HUES64 (cell line): ENCODE measurements around the gene PDPK1.
"Not testable (repeated sequence)": the region's sequence is repeated elsewhere in the genome, so short reads cannot be mapped to it uniquely, and the experiment has no call there.

Experiments
- H3K27ac ChIP-seq: 2 replicates; pipeline ENCODE4 v1.7.0; 2013; ENCODE audit warnings: low read depth, low read length, inconsistent platforms
- H3K27me3 ChIP-seq: 2 replicates; pipeline ENCODE4 v1.6.1; 2013; ENCODE audit warnings: mild to moderate bottlenecking, low read length; ENCODE audit not compliant: insufficient read depth
- H3K36me3 ChIP-seq: 2 replicates; pipeline ENCODE4 v1.6.1; 2013; ENCODE audit warnings: mild to moderate bottlenecking, low read length; ENCODE audit not compliant: insufficient read depth
- H3K4me1 ChIP-seq: 2 replicates; pipeline ENCODE4 v1.6.1; 2013; ENCODE audit warnings: mild to moderate bottlenecking, low read length, moderate library complexity; ENCODE audit not compliant: insufficient read depth
- H3K4me3 ChIP-seq: 2 replicates; pipeline ENCODE4 v1.5.1; 2013; ENCODE audit warnings: mild to moderate bottlenecking, low read length, moderate library complexity
- H3K9ac ChIP-seq: 2 replicates; pipeline ENCODE4 v1.6.1; 2013; ENCODE audit warnings: mild to moderate bottlenecking, low read depth, low read length
- H3K9me3 ChIP-seq: 2 replicates; pipeline ENCODE4 v1.6.1; 2013; ENCODE audit warnings: low read depth, low read length; ENCODE audit not compliant: insufficient read depth
- WGBS: fragments of 150-250, 120-280 bp; methylation state at CpG from one replicate; pipeline ENCODE4 v1.1.7; 2013; ENCODE audit warnings: missing lambda C conversion rate; 5-methylcytosine and 5-hydroxymethylcytosine counted together

PDPK1 gene

GRCh38 chr16:2533142-2533755 is 4.6 kb upstream of the PDPK1 start:
- 59% methylated on average over 15 of the region's 16 CpGs for WGBS
- H3K27ac ChIP-seq, H3K4me1 ChIP-seq, H3K27me3 ChIP-seq, H3K9me3 ChIP-seq, H3K9ac ChIP-seq: not testable (repeated sequence)
- Histone ChIP-seq H3K4me3 (peak overlapping the region; percentile 71), H3K36me3 (peaks cover 11% of the 10 kb centered on the region; the same call in 1 of the 2 replicates)

GRCh38 chr16:2533912-2534311 is 3.9 kb upstream of the PDPK1 start:
- H3K36me3 ChIP-seq = peaks cover 4% of the 10 kb centered on the region; the same call in 1 of the 2 replicates
- H3K9ac ChIP-seq = no peak overlapping the region
- no peaks in the 10 kb centered on the region for H3K9me3 ChIP-seq
- 94% methylated on average over 10 of the region's 11 CpGs for WGBS
- H3K4me3 ChIP-seq = no peak overlapping the region
- no peaks in the 10 kb centered on the region for H3K27me3 ChIP-seq
- no peak overlapping the region for H3K27ac ChIP-seq
- H3K4me1 ChIP-seq = peaks cover 6% of the 10 kb centered on the region

DNA sequence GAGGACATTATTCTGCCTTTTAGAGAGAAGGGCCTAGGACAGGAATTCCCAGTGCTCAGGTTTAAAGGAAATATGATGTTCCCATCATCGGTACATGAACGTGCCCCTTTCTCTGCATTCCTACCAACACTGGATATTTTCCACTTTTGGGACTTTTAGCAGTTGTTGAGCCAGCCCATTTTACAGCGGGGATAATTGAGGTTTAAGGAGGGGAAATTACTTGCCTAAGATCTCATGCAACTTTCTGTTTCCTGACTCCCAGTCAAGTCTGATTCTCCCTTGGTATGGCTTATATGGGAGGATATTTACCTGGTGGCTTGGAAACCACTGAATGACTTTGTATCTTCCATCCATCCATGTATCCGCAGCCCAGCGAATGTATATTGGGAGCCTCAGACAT is 3.5 kb upstream of the PDPK1 start:
- H3K9ac ChIP-seq, H3K36me3 ChIP-seq, H3K4me3 ChIP-seq, H3K27me3 ChIP-seq, H3K4me1 ChIP-seq, H3K27ac ChIP-seq, H3K9me3 ChIP-seq: not testable (repeated sequence)
- WGBS = 93% methylated on average over 5 of the region's 5 CpGs

DNA sequence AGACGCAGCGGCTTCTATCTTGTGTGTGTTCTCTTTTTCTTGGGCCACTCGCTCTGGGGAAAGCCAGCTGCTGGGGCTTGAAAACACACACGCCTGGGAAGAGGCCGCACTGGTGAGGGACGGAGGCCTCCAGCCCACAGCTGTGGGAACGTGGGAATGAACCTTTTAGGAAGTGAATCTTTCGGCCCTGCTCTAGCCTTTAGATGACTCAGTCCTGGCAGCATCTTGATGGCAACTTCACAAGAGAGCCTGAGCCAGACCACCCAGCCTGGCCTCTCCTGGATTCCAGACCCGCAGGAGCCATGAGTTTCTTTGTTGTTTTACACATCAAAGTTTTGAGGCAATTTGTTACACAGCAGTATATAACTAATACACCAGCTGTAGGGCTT is 2.2 kb upstream of the PDPK1 start:
- H3K9ac ChIP-seq = no peak overlapping the region
- no peaks in the 10 kb centered on the region for H3K27me3 ChIP-seq
- no peak overlapping the region for H3K4me3 ChIP-seq
- H3K27ac ChIP-seq = no peak overlapping the region
- 86% methylated on average over 9 of the region's 9 CpGs for WGBS
- no peaks in the 10 kb centered on the region for H3K9me3 ChIP-seq
- H3K36me3 ChIP-seq = no peaks in the 10 kb centered on the region
- H3K4me1 ChIP-seq = peaks cover 6% of the 10 kb centered on the region

- H3K4me3 ChIP-seq, H3K27ac ChIP-seq: not testable (repeated sequence)
- 94% methylated on average over 24 of the region's 24 CpGs for WGBS
Measured at GRCh38 chr16:2539192-2539844, 1.5 kb downstream of the PDPK1 start.

DNA sequence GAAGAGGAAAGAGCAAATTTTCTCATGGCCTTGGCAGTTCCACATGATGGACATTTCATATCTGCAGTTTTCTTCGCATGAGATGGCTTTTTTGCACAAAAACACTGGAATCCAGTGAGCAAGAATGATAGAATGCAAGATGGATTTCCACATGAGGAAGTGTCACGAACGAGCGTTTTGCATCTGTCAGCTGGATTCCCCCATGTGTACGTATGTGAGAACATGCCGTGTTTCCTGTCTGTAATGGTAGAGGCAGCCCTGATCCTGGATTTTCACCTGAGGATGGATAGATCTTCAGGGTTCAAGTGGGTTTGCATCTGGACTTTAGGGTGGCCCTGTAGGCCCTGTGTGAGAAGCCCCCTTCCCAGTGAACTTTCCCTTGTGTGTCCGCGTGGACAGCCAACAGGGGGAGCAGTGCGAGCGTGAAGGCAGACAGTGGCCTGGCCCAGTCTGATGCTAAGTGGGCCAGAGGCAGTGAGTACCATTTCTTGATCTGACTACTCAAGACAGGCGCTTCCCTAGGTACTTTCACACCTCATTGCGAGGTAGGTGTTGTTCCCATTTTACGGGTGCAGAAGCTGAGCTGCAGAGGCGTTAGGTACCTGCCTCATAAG is 2.1 kb downstream of the PDPK1 start:
- H3K36me3 ChIP-seq, H3K9ac ChIP-seq, H3K4me1 ChIP-seq, H3K27me3 ChIP-seq, H3K9me3 ChIP-seq, H3K27ac ChIP-seq, H3K4me3 ChIP-seq: not testable (repeated sequence)
- 78% methylated on average over 14 of the region's 14 CpGs for WGBS

More at GRCh38 chr16:2539192-2539844, 1.5 kb downstream of the PDPK1 start:
- not testable (repeated sequence) for H3K9me3 ChIP-seq, H3K27me3 ChIP-seq, H3K36me3 ChIP-seq, H3K4me1 ChIP-seq, H3K9ac ChIP-seq

GRCh38 chr16:2540912-2541311 is 3.1 kb downstream of the PDPK1 start:
- not testable (repeated sequence) for H3K4me3 ChIP-seq, H3K27ac ChIP-seq, H3K9me3 ChIP-seq, H3K4me1 ChIP-seq, H3K36me3 ChIP-seq, H3K27me3 ChIP-seq, H3K9ac ChIP-seq
- WGBS = 98% methylated on average over 3 of the region's 4 CpGs

GRCh38 chr16:2541409-2541808 is 3.6 kb downstream of the PDPK1 start:
- not testable (repeated sequence) for H3K9me3 ChIP-seq, H3K4me3 ChIP-seq, H3K27ac ChIP-seq, H3K27me3 ChIP-seq, H3K9ac ChIP-seq, H3K36me3 ChIP-seq, H3K4me1 ChIP-seq
- WGBS = 90% methylated on average over 6 of the region's 6 CpGs

DNA sequence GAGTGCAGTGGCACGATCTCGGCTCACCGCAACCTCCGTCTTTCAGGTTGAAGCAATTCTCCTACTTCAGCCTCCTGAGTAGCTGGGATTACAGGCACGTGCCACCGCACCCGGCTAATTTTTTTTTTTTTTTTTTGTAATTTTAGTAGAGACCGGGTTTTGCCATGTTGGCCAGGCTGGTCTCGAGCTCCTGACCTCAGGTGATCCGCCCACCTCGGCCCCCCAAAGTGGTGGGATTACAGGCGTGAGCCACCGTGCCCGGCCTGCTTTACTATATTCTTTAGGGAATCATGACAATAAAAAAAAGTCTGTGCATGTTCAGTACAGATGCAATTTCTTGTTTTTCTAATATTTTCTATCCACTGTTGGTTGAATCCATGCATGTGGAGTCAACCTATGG is 6.0 kb downstream of the PDPK1 start:
- H3K27ac ChIP-seq, H3K27me3 ChIP-seq, H3K4me3 ChIP-seq, H3K36me3 ChIP-seq, H3K4me1 ChIP-seq, H3K9me3 ChIP-seq, H3K9ac ChIP-seq: not testable (repeated sequence)
- 98% methylated on average over 14 of the region's 14 CpGs for WGBS

GRCh38 chr16:2550283-2550878 is 12.6 kb downstream of the PDPK1 start:
- not testable (repeated sequence) for H3K27ac ChIP-seq, H3K27me3 ChIP-seq, H3K9ac ChIP-seq

DNA sequence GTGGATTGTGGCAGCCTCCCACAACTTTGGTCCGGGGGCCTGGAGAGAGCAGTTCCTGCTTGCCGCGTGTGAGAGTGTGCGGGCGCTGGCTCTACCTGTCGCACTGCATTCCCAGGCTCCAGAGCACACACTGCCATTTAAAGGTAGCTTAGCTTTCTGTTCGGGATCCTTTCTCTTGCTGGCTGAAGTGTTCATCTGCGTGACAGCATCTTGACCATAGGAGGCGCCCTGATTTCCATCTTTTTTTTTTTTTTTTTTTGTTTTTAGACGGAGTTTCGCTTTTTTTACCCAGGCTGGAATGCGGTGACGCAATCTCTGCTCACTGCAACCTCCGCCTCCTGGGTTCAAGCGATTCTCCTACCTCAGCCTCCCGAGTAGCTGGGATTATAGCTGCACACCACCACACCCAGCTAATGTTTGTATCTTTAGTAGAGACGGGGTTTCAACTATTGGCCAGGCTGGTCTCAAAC is 13.6 kb downstream of the PDPK1 start:
- not testable (repeated sequence) for H3K9me3 ChIP-seq, H3K27me3 ChIP-seq, H3K36me3 ChIP-seq, H3K4me1 ChIP-seq, H3K9ac ChIP-seq, H3K4me3 ChIP-seq, H3K27ac ChIP-seq
- 64% methylated on average over 10 of the region's 17 CpGs for WGBS

More at GRCh38 chr16:2550283-2550878, 12.6 kb downstream of the PDPK1 start:
- H3K4me3 ChIP-seq, H3K9me3 ChIP-seq, H3K36me3 ChIP-seq, H3K4me1 ChIP-seq: not testable (repeated sequence)
- WGBS = no CpG with 5 or more reads among the region's 14 CpGs
